Endometrial microvascular endothelial cells (primary cell): ENCODE measurements around the gene UNC13D. TPM values are rescaled to one million over a fixed set of nuclear protein-coding genes. Genes with fewer than 3 reads are reported as not detected.
"Not testable (repeated sequence)": the region's sequence is repeated elsewhere in the genome, so short reads cannot be mapped to it uniquely, and the experiment has no call there.

Experiments used
- in situ Hi-C: cut with HindIII; loops from 2 replicates; pipeline ENCODE4 v1.10.0; 2017; ENCODE audit warnings: low sequenced_read_pairs, low pct_unique_long_range_greater_than_20kb; ENCODE audit errors: inconsistent ontology term
- total RNA-seq: library from RNA; depleted of rRNA; stranded (reverse); fragments of >200 nt; gene quantifications from one replicate; pipeline ENCODE4 v1.2.3, GENCODE V29; 2015; ENCODE audit errors: inconsistent ontology term

UNC13D gene
- total RNA-seq, 1 donor from 2014 or later: 0.09 TPM

- in situ Hi-C loops: no loop called here
Observed at GRCh38 chr17:75875940-75876189, 31.7 kb upstream of the UNC13D start.

GRCh38 chr17:75875182-75875939 is 31.2 kb upstream of the UNC13D start:
- in situ Hi-C loops: no loop called here

GRCh38 chr17:75874323-75875181 is 30.3 kb upstream of the UNC13D start:
- in situ Hi-C loops: no loop called here

DNA sequence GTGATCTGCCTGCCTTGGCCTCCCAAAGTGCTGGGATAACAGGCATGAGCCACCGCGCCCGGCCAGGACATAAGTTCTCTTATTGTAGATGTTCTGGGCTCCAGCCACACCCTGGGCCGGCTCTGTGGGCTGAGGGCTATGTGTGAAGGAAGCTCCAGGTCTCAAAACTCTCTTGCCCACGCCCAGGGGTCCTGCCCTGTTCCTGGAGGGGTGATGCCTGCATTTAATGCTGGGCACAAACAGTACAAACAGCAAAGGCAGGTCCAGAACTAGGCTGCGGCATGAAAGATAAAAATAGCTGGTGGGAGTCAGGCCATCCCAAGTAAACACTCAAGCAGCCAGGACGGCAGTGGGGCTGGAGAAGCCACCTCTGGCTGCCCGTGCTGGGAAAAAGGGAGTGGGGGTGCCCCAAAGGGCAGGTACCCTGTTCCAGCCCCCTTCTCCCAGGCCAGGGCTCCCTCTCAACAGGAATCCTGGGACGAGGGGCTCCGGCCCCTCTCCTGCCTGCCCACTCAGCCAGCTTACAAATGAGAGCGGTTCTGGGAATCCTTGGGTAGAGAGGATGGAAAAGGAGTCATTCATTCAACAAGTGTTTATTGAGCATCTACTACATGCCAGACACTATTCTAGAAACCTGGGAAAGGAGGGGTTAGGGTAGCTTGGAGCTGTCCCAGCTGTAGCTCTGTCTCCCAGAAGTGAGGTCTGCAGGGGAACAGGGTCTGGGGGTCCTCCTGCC is 29.6 kb upstream of the UNC13D start:
- in situ Hi-C loops: no loop called here

GRCh38 chr17:75872434-75873351 is 28.5 kb upstream of the UNC13D start:
- in situ Hi-C loops: no loop called here

GRCh38 chr17:75870228-75870627 is 26.0 kb upstream of the UNC13D start:
- in situ Hi-C loops: not testable (repeated sequence)

DNA sequence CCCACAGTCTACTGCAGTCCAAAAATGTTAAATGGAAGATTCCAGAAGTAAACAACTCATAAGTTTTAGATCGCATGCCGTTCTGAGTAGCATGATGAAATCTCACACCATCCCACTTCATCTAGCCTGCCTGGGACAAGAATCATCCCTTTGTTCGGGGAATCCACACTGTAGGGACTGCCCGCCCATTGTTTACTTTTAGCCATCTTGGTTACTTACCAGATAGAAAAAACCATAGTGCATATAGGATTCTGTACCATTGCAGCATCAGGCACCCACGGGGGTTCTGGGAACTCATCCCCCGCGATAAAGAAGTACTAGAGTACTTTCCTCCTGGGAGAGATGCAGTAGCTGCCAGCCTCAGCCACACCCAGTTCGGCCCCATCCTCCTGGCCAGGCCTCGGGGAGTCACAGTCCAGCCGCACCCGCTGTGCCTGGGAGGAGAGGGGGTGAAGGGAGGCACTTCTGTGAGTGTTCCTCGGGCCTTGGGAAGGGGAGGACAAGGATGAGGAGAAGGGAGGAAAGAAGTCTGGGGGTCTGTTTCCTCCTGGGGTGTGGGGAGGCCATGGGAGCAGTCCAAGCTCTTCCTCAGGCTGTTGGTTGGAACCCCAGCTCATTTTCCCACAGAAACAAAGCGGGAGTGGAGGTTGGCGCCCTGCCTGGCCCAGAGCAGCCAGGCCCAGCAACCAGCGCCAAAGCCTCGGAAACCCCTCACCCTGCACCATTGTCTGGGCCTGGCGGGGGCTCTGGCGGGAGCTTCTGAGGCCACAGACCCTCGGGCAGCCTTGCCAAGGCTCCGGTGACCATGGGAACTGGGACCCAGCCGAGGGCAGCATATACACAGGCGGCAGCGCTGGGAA is 25.3 kb upstream of the UNC13D start:
- in situ Hi-C loops: no loop called here

GRCh38 chr17:75868730-75869281 is 24.6 kb upstream of the UNC13D start:
- in situ Hi-C loops: not testable (repeated sequence)

DNA sequence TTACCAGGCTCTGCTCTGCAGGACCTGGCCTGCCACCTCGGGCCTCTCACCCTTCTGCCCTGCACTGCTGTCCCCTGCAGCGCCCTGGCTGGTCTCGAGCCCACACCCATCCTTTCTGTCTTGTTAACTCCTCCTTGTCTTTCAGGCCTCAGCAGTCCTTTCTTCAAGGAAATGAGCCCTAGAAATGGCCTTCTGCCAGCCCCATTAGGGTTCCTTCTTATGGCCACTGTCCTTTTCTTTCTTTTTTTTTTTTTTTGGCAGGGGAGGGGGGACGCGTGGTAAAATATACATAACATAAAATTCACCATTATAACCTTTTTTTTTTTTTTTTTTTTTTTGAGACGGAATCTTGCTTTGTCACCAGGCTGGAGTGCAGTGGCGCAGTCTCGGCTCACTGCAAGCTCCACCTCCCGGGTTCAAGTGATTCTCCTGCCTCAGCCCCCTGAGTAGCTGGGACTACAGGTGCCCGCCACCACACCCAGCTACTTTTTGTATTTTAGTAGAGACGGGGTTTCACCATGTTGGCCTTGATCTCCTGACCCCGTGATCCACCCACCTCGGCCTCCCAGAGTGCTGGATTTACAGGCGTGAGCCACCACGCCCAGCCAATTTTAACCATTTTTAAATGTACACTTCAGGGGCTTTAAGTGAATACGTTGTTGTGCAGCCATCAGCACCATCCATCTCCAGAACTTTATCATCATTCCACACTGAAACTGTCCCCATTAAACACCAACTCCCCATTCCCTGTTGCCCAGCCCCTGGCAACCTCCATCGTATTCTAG is 21.4 kb upstream of the UNC13D start:
- in situ Hi-C loops: not testable (repeated sequence)

DNA sequence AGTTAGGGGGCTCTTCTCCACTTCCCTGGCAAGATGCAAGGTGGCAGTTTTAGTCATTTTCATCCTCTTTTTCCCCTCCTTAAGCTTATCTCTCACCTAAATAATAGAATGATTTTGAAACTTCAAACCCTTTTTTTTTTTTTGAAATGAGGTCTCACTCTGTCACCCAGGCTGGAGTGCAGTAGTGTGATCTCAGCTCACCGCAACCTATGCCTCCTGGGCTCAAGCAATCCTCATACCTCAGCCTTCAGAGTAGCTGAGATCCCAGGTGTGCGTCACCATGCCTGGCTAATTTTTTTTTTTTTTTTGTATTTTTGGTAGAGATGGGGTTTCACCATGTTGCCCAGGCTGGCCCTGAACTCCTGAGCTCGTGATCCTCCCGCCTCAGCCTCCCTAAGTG is 20.7 kb upstream of the UNC13D start:
- in situ Hi-C loops: not testable (repeated sequence)

GRCh38 chr17:75864448-75864871 is 20.3 kb upstream of the UNC13D start:
- in situ Hi-C loops: no loop called here

DNA sequence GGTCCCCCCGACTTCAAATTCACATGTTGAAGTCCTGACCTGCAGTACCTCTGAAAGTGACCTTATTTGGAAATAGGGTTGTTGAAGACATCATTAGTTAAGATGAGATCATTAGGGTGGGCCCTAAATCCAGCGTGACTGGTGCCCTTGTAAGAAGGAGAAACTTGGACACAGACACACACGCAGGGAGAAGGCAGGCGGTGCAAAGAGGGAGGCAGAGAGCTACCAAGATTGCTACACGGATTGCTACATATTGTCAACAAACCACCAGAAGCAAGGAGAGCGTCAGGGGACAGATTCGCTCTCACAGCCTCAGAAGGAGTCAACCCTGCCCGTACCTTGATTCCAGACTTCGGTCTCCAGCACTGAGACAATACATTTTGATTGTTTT is 17.7 kb upstream of the UNC13D start:
- in situ Hi-C loops: no loop called here

DNA sequence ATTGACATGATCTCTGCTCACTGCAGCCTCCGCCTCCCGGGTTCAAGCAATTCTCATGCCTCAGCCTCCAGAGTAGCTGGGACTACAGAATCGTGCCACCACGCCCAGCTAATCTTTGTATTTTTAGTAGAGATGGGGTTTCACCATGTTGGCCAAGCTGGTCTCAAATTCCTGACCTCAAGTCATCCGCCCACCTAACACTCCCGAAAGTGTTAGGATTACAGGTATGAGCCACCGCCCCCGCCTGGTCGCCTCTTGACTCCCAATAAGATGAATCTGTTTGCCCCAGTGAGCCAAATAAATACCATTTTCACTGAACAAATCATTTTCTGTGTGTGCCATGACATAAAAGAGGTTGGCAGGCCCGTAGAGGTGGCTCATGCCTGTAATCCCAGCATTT is 15.2 kb upstream of the UNC13D start:
- in situ Hi-C loops: not testable (repeated sequence)

GRCh38 chr17:75856062-75856756 is 12.0 kb upstream of the UNC13D start:
- in situ Hi-C loops: no loop called here

DNA sequence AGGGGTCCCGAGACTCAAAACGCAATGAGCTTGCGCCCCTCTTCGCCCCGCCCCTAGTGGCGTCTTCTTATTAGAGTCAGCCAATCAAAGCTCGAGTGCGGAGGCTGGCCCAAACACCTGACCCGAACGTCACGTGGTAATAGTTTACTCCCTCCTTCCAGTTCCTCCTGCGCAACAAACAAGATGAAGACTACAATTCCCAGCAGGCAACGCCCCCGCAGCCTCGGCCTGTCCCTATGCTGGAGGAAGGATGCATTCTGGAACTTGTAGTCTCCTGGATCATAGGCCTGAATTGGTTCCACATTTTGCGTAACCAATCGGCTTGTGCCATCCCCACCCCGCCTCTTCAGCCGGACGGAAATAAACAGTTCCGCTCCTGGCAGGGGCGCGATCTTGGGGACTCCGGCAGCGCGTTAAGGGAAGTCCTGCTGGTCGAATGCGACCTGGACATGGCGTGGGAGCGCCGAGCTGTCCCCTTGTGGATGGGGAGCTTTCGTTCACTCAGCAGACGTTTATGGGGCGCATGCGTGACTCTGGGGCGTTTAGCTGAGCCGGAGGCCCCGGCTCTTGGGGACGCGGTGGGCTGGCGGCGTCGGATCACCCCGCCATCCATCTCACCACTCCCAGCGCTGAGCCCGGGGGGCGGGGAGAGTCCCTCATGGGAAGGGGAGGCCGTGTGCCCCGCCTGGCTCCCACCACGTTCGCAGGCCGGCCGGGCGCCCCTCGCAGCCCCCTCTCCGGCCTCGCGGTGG is 11.3 kb upstream of the UNC13D start, which contains the start of gene WBP2:
WBP2 (minus strand) TSS at position 26 of the 752 bp plus-strand sequence. CDS start 38 bp downstream, outside the sequence.
- in situ Hi-C loops: no loop called here
